HG02852 (cell line): ENCODE data around the gene SLC4A8.

Experiments used
- ATAC-seq: cut with Tn5 transposase; IDR thresholded peaks from one replicate; pipeline ENCODE4 v1.9.1; 2021; ENCODE audit warnings: mild to moderate bottlenecking, moderate library complexity; ENCODE audit not compliant: unreplicated experiment

Gene SLC4A8

DNA sequence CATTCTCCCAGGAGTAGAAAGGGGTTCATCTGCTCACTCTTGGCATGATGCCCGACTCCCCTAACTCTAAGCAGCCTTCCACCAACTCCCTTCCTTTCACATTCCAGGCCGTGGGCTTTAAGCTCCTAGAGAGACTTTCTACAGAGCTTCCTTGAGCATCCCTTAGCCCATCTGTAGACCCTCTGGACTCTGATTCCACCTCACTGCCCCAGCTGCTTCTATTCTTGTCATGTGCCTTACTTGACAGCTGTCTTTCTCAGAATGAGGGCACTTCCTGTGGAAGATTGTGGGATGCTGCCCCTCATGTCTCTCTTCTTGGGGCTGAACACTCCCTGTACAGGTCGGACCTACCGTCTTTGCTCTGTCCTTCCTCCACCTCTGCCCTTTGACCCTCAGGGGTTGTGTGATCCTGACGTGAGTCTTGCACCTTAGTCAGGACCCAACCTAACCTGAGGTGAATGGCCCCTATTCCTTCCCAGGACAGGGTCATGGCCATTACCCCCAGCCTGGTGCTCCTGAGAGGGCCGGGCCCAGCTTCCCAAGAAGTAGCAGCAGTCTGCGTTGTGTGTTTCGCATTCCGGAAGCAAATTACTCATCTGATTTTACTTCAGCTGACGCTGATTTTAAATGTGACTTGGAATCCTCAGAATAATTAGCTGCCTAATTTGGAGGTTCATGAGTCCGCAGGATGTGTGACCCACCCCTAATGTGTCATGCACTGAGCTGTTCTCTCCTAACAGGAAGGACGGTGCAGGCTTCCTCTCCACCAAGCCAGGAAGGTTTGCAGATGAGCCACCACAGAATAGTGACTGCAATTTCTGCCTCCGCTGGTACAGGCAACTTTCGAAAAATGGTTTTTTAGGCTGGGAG is 30.7 kb upstream of the SLC4A8 start:
- ATAC-seq = no peak

DNA sequence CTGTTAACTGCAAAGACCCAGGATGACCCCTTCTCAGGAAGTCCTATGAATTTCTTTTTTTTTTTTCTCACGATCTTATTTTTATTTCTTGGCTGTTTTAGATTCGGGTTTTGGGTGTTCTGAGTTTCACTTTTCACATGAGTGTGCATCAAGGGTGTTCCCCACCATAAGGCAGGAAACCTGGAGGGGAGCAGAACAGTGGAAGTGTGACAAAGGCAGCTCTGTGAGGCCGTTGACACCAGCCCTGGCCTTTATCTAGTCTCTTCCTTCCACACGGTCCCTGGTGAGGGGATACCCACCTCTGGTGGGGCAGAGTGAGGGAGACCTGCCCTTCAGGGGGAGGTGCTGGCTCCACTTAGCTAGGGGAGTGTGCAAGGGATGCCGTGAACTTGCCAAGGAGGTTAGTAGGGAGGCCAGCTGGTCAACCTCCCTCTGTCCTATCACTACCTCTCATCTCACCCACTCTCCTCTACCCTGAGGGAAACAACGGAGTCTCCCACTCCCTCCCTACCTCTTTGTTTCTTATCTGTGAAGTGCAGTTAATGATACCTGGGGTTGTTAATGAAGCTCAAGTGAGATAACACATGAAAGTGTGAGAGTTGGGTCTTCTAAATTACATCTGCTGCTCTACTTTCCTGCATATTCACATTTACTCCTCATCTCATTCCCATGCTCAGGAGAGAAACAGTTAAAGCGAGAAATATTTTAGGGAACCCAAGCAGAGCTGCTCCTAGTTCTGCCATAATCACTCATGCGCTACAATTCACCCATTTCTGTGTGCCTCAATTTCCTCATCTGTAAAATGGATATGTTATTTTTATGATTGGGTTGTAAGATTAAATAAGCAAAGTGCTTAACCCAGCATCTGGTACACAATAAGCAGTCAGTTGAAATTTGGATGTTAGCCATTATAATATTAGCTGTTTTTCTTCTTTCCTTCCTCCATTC is 29.1 kb upstream of the SLC4A8 start:
- peak; percentile 44 for ATAC-seq

- ATAC-seq = no peak
Measured at GRCh38 chr12:51397670-51398069, 27.0 kb upstream of the SLC4A8 start.

DNA sequence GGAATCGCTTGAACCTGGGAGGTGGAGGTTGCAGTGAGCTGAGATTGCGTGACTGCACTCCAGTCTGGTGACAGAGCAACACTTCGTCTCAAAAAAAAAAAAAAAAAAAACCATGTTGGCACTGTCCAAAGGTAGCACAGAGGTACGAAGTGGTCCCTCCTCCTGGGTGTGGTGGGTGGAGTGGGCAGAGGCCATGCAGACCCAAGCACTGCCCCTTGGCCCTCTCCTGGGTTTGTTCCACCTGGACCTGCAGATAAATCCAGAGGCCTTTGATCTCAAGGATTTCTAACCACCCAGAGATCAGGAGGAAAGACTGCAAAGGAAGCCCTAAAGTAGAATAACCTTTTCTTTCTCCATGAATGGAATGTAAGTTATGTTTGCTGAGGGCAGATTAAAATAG is 24.7 kb upstream of the SLC4A8 start:
- ATAC-seq = no peak

DNA sequence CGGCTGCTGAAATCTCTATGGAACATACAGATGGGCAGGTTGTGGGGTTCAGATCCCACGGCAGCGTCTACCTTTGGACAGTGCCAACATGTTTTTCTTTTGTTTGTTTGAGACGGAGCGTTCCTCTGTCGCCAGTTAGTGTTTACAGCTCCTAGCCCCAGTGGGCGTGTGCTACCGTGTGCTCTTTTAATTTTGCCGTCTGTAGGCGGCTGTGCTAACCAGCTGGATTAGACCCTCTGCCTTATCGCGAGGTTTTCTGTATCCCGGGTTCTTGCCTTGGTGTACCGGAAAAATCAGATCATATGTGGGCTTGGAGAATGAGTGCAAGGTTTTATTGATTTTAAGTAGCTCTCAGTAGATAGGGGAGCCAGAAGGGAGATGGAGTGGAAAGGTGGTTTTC is 23.6 kb upstream of the SLC4A8 start:
- no peak for ATAC-seq

DNA sequence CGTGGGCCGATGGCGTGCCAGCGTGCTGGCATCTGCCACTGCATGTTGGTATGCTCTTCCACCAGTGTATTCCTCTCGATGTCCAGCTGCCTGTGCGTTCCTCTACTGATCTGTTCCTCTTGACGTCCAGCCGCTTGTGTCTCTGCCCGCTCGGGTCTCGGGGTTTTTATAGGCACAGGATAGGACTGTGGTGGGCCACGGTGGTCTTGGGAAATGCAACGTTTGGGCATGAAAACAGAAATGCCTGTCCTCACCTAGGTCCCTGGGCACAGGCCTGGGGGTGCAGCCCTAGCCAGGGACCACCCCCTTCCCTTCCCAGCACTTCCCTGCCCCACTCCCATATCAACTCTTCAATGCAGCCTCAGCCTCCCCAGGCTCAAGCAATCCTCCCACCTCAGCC is 23.1 kb upstream of the SLC4A8 start:
- ATAC-seq = no peak

DNA sequence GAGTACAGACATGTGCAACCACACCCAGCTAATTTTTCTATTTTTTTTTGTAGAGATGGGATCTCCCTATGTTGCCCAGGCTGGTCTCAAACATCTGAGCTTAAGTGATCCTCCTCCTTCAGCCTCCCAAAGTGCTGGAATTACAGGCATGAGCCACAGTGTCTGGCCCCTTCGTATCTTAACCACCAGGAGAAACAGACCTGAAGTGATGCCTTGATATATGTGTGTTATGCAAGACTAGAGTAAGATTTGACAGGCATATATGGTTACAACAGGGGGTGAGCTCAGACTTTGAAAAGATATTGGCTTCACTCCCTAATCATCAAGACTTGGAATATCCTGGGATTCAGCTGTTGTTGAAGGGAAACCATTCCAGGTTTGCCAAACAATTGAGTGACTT is 22.7 kb upstream of the SLC4A8 start:
- no peak for ATAC-seq

DNA sequence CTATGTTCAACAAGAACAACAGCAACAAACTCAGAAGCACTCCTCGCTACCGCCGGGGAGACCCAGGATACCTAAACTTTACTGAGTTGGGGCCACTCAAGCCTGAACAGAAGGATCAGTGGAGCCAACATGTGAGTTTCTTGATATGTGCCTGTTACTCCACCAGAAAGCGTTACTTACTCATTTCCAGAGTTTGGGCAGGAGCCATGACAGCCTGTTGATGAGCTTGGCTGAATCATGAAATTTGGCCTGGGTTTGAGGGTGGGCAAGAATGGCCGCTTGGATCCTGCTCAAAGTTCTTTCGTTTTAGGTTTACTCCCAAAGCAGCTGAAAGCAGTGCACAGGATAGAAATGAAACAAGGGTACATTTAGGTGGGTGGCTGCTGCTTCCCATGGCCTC is 21.5 kb upstream of the SLC4A8 start:
- no peak for ATAC-seq

DNA sequence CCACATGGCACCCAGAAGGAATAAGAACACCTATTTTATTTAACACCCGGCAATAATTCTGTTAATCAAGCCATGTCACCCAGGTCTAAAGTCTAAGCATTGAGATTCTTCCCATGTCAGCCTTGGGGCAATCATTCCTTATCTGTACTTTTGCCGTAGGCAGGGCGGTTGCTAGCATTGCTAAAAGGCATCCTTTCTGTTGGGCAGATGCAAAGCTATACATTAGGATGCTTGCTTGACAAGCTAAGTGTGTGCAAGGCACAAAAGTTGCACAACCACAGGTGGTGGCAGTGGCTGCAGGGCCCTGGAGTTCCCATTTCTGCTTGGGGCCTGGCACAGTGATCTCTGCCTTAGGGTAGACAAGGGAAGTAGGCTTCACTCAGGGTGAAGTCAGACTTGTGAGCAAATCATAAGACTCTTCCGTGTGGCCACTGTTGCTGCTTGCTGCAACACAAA is 20.9 kb upstream of the SLC4A8 start:
- no peak for ATAC-seq

GRCh38 chr12:51404627-51405026 is 20.0 kb upstream of the SLC4A8 start:
- no peak for ATAC-seq

DNA sequence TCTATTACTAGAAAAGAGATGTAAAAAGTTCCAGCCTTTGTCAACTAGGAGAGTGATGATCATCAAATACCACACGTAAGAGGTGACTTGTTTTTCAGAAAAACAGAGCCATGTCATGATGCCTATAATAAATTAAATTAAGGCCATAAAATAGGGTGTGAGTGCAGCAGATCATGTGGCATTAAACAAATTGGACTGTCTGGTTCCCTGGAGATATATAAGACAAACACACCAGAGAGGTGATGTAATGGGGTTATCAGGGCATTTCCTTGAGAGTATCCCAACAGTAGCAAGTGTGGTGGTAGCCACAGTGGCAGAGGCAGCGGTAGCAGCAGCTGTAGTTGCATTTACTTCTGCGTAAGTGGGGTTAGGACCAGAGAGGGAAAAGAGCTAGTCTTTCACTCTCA is 18.8 kb upstream of the SLC4A8 start:
- no peak for ATAC-seq

DNA sequence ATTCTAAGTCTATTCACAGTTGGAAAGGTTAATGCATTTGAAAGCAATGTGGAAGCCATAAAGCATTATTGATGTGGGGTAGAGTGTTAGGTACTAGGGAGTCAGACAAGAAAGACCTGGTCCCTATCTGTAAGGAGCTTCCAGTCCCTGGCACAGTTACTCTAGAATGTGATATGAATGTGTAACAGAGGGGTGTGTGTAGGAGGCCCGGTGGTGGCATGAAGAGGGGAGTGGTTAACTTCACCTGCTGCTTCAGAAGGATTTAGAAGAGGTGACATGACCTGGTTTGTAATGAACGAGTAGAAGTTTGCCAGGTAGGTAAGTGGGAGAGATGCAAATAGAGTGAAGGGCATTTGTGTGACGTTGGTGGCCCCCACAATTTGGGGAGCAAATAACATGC is 18.3 kb upstream of the SLC4A8 start:
- ATAC-seq = no peak

GRCh38 chr12:51406859-51407258 is 17.8 kb upstream of the SLC4A8 start:
- ATAC-seq = no peak

GRCh38 chr12:51407604-51408003 is 17.0 kb upstream of the SLC4A8 start:
- ATAC-seq = no peak

- ATAC-seq = no peak
Measured at GRCh38 chr12:51409846-51410245, 14.8 kb upstream of the SLC4A8 start.

- ATAC-seq = no peak
Measured at GRCh38 chr12:51413149-51413548, 11.5 kb upstream of the SLC4A8 start.

- ATAC-seq = no peak
Measured at GRCh38 chr12:51413791-51414190, 10.8 kb upstream of the SLC4A8 start.

DNA sequence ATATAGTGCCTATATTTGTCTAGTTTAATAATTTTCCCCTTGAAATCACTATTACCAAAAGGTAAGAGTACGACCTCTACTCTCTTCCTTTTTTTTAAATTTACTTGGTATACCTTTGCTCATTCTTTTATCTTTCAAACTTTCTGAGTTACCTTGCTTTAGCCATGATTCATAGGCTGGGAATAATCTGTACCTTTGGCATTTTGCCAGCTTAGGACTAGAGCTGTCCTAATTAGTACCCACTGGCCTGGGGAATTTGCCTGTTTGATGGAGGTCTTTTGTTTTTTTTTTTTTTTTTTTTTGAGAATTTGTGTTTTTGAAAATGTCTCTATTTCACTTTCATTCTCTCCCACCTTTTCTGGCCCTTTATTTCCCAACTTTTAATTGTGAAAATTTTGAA is 8.7 kb upstream of the SLC4A8 start:
- no peak for ATAC-seq

DNA sequence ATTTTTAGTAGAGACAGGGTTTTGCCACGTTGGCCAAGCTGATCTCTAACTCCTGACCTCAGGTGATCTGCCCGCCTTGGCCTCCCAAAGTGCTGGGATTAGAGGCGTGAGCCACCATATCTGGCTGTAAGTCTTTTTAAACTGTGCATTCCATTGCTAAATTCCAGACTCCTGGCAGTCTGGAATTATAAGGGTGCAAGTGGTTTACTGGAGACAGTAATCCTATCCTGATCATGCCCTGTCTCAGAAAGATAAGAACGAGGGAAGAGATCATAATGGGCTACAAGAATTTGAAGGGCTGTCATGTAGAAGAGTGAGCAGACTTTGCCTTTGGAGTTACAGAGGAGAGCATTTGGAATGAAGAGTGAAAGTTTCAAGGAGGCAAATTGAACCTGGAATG is 6.8 kb upstream of the SLC4A8 start:
- ATAC-seq = no peak

DNA sequence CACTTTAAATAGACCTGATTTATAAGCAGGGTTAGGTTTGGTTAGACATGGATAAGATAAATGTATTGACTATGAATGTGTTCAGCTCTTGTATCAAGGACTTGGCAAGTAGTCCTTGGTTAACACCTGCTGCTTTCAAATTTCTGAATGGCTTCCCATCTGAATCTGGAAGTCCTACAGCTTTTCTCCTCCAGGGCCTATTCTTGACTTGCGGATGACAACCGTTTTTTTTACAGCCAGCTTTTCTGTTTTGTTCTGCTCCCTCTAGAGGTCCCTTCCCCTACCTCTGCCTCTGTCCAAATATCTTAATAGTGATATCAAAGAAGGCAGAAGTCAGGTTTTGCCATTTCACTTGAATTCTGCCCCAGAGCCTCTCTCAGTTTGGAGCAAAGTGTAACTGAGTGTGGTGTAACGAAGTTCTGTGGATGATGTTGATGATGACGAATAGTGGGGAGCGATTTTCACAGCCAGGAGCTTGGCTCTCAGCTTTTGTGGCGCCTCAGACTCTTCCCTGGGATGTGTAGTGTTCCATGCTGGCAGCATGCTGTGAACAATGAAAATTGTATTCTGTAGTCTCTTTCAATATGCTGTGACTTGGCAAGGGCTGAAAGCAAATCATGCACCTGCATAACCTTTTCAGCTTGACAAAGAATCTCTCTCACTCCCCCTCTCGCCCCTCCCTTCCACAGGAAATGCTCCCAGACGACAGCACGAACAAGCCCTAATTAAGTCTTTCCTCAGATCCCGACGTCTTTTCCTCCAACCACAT is 5.0 kb upstream of the SLC4A8 start:
- no peak for ATAC-seq

GRCh38 chr12:51421266-51421884 is 3.3 kb upstream of the SLC4A8 start:
- no peak for ATAC-seq
